NCI-H2107 treated with DMSO at 0.1 percent for 48 hours (cell line): ENCODE measurements around the gene BTG4.

ENCODE experiments used
- DNase-seq: peaks from one replicate; lab custom pipeline; 2025; ENCODE audit not compliant: unreplicated experiment; lab: John Stamatoyannopoulos, UW

BTG4 gene

GRCh38 chr11:111538407-111539114 lies 26.4 kb upstream of the BTG4 start:
- no peak for DNase-seq

DNA sequence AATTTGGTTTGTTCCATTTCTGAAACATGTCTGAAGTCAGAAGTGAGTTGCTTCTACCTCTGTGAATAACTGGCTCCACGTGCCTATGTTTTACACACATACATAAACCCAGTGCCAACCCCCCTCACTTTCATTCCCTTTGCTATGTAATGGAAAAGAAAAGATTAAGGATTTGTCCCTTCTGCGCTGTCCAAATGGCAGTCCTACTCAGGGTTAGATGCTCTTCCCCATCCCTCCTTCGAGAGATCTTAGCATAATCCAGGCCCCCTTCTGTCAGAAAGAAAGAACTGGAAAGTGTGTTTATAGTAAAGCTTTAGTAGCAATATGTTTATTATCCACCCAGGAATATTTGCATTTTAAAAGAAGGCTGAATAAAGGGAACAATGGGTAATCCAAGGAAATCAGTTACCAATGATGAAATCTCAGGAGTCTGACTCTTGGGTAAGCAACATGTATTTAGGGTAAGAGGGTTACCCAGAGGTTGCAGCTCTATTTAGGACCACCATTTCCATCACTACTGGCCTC lies 25.2 kb upstream of the BTG4 start:
- no peak for DNase-seq

- DNase-seq = no peak
Measured at GRCh38 chr11:111535281-111535680, 23.1 kb upstream of the BTG4 start.

DNA sequence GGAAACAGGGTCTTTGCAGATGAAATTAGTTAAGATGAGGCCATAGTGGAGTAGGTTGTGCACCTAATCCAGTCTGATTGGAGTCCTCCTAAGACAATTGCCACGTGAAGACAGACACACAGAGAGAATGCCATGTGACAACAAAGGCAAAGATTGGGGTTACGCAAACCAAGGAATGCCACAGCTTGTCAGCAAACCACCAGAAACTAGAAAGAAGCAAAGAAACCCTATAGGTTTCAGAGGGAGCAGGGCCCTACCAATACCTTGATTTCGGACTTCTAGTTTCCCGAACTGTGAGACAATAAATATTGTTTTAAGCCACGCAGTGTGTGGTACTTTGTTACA lies 20.2 kb upstream of the BTG4 start:
- DNase-seq = no peak

GRCh38 chr11:111531687-111532364 lies 19.6 kb upstream of the BTG4 start:
- no peak for DNase-seq

DNA sequence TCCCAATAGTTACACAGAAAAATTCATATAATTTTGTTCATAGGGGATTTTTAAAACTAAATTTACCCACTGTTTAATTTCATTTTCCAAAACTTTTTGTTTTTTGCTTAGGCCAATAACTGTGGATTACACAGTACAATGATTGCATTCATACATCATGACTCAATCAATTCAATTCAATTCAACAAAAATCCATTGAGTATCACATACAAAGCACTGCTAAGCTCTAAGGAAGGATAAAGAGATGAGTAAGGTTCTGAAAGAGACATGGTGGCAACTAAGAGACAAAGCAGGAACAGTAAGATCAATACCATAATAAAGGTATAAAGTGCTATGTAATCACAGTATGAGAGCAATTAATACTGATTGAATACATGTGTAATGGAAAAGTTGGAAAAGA lies 18.9 kb upstream of the BTG4 start:
- DNase-seq = no peak

DNA sequence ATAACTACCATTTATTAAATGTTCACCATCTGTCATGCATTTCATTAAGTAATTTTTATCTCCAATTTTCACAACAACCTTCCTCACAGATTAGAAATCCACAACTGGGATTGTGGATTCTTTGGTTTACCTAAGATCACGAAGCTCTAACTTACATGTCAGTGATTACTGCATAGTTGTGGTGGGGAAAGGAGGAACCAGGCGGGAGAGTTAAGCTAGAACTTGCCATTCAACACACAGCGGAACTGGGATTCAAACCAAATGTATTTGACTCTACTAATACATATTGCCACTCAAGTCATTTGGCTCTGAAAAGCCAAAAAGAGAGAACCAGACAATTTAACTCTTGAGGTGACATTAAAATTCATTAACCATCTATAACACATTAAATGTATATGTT lies 17.9 kb upstream of the BTG4 start:
- DNase-seq = no peak

GRCh38 chr11:111528557-111528956 lies 16.4 kb upstream of the BTG4 start:
- no peak for DNase-seq

DNA sequence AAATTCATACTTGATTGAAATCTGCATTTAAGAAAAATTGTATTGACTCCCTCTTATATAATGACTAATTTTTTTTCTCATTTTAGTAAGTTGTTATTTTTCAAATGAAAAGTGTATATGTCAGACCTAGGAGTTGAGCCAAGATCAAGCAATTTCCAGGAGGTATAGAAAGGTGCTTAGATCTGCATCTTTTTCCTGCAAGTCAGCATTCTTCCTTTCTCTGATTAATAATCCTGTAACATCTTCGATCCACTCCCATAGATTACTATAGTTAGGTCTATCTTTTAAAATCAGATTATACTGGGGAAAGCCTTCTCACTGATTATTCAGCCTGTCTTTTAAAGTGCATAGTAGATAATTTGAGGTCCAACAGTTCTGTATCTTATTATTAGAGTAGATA lies 15.1 kb upstream of the BTG4 start:
- DNase-seq = no peak

DNA sequence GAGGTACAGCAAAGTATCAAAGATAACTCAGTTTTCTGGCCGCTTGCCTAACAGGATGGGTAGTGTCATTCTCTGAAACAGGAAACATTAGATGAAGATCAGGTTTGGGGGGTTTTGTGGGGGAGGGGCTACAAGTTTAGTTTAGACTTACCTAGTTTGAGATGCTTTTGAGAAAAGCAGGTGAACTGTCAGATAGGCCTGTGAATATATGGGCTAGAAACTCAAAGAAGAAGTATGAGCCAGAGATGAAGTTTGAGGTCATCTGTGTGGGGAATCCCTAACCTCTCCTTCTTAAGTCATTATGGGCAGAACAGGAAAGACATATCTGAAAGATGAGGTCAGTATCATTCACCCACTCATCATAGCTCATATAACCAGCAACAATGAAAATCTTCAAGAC lies 14.3 kb upstream of the BTG4 start:
- no peak for DNase-seq

DNA sequence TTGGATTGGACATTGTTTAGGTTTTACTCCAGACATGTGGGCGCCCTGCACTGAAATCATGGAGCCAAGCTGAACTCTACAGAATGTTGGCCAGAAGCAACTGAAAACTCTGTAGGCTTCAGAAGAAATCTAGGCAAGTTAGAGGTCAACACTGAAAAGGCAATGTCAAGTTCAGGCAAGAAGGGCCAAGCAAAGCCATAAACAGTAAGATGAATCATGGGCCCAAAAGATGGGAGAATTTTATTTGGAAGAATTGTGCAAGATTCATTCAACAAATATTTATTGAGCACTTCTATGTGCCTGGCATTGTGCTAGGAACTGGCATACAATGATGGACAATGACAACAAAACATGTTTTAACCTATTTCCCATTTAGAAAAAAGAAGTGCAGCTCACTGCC lies 13.3 kb upstream of the BTG4 start:
- no peak for DNase-seq

- DNase-seq = no peak
Measured at GRCh38 chr11:111524056-111524455, 11.9 kb upstream of the BTG4 start.

DNA sequence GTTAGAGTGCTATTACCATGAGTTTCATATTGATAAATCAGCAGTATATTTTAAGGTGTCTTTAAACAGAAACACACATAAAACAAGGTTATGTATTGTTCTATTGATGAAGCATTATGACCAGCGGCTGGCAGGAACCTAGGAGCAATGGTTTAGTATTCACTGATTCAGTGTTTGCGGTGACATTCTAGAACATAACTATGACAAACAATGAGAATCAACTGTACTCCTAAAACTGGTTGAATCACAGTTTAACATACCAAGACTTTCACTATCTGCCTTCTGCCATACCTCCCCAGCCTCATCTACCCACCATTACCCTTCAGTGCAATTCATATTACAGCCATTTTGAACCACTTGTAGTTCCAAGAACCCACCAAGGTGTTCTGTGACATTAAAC lies 11.2 kb upstream of the BTG4 start:
- DNase-seq = no peak

DNA sequence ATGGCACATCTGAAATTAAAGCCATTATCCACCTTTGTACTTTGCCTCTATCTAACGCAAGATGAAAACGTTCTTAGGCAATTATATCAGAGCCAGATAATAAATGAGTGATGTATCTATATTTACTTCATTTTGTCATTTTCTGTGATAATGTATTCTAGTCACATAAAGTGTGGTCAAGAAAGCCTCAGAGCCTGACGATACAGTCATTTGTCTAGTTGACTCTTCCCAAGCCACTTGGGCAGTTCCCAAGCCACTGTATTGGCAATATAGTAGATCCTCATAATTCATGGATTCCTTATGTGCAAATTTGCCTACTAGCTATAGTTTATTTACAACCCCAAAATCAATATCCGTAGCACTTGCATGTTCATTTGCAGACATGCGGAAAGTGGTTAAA lies 10.2 kb upstream of the BTG4 start:
- DNase-seq = no peak

DNA sequence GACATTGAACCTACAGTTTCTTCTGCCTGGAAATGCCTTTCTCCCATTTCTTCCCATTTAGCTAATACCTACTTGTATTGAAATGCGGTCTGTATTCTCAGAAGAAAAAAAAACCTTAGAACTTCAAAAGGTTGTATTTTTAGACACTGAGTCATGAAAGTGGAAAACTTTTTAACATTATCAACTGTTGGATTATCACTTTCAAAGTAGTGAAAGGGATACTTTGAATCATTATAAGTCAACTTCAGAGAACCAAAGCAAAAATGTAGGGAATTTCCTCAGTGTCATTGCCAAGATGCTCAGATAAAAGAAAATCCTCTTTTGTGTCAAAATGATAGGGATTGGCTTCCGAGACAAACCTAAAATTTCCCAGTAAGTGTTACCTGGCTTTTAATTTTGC lies 8.9 kb upstream of the BTG4 start:
- no peak for DNase-seq

- no peak for DNase-seq
Measured at GRCh38 chr11:111520560-111520959, 8.4 kb upstream of the BTG4 start.

DNA sequence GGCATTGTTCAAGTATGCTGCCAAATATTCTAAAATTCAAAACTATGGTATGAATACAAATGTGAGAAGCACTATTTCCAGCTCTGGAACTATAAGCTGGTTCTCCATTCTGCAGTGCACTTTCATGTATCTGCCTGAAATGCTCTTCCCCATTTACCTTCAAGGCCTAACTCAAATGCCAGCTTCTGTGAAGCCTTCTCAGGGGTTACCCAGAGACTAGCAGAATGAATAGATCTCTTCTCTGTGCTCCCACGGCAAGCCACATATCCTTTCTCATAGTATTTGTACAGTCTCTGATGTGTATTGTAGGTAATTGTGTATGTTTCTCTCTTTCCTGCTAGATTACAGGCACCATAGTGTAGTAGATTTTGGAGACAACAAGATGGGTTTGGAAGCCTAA lies 6.5 kb upstream of the BTG4 start:
- DNase-seq = no peak

DNA sequence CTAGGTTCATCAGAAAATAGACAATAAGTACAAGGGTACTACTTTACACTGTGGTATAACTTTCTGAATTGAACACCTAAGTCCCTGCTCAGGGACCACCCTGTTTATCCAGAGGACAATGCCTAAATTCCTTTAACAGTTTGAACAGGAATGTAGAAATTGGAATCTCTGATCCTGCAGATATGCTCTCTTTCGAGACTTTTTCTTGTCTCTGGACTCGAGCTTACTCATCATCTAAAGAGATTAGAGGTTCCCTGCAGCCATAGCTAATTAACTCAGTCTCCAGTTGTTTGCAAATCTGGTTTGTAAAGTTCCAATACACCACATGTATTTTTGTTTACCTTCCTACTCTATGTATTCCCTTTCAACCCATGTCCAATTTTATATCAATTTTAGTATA lies 3.4 kb upstream of the BTG4 start:
- no peak for DNase-seq

GRCh38 chr11:111514216-111515031 lies 2.2 kb upstream of the BTG4 start, which contains the start of gene HOATZ:
TSS of gene HOATZ (plus strand) at chr11:111514778. CDS start at chr11:111514785, 7 bp downstream.
- no peak for DNase-seq

GRCh38 chr11:111513240-111513605 lies 1.0 kb upstream of the BTG4 start:
- DNase-seq = no peak

DNA sequence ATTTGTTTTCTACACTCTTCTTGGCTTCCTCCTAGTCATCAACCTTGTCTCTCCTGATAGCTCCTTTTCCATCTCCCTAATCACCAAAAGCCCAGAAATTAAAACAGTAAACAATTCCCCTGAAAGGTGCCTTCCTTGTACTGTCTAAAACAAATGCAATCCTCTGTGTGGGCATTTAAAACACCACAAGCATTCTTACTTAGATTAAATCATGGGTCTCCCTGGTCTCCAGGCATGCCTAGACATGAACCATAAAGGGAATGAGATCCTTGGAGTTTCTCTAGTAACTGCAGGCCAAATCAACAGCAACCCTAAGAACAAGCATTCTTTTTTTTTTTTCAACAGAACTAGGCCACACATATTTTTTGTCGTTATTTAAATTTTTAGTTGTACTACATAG lies 1.9 kb downstream of the BTG4 start:
- no peak for DNase-seq

GRCh38 chr11:111502611-111503010 lies 9.6 kb downstream of the BTG4 start:
- peak; percentile 44 for DNase-seq
